HEK293 (cell line): Measurements from ENCODE around the gene IL2RG.

Source experiments
- CTCF ChIP-seq: fragments of 450-650 bp; formaldehyde crosslinking; IDR thresholded peaks from 2 replicates; pipeline ENCODE4 v1.5.1; 2016; ENCODE audit warnings: missing biosample characterization, missing genetic modification characterization
- MYNN ChIP-seq: fragments of 450-650 bp; formaldehyde crosslinking; IDR thresholded peaks from 2 replicates; pipeline ENCODE4 v1.5.1; 2016; ENCODE audit warnings: missing biosample characterization, missing genetic modification characterization, borderline replicate concordance
- PBX3 ChIP-seq: sonication (generic); formaldehyde crosslinking; IDR thresholded peaks from 2 replicates; pipeline ENCODE4 v1.8.1; 2022; ENCODE audit warnings: mild to moderate bottlenecking, moderate library complexity, missing genetic modification reagents
- PRDM2 ChIP-seq: fragments of 450-650 bp; formaldehyde crosslinking; IDR thresholded peaks from 2 replicates; pipeline ENCODE4 v1.5.1; 2016; ENCODE audit warnings: missing biosample characterization, missing genetic modification characterization, borderline replicate concordance
- PRDM4 ChIP-seq: fragments of 450-650 bp; formaldehyde crosslinking; IDR thresholded peaks from 2 replicates; pipeline ENCODE4 v1.5.1; 2017; ENCODE audit warnings: missing biosample characterization, missing genetic modification characterization
- SP3 ChIP-seq: fragments of 450-650 bp; formaldehyde crosslinking; IDR thresholded peaks from 2 replicates; pipeline ENCODE4 v1.5.1; 2016; ENCODE audit warnings: missing biosample characterization, missing genetic modification characterization
- YY1 ChIP-seq: fragments of 450-650 bp; formaldehyde crosslinking; IDR thresholded peaks from 2 replicates; pipeline ENCODE4 v1.5.1; 2018; ENCODE audit warnings: missing biosample characterization, missing genetic modification characterization
- ZBTB7A ChIP-seq: fragments of 450-650 bp; formaldehyde crosslinking; IDR thresholded peaks from 2 replicates; pipeline ENCODE4 v1.5.1; 2016; ENCODE audit warnings: low read depth, missing biosample characterization, missing genetic modification characterization
- ZBTB8A ChIP-seq: fragments of 450-650 bp; formaldehyde crosslinking; IDR thresholded peaks from 2 replicates; pipeline ENCODE4 v1.5.1; 2016; ENCODE audit warnings: missing biosample characterization, missing genetic modification characterization
- ZNF24 ChIP-seq: fragments of 450-650 bp; formaldehyde crosslinking; IDR thresholded peaks from 2 replicates; pipeline ENCODE4 v1.5.1; 2016; ENCODE audit warnings: missing biosample characterization, missing genetic modification characterization
- ZNF274 ChIP-seq, 2 experiments: fragments of 200-500 bp in 1 of 2; fragments of 450-650 bp in 1 of 2; sonication (Bioruptor generic) in 1 of 2; formaldehyde crosslinking in 1 of 2; IDR thresholded peaks; 2 replicates each; pipeline versions ENCODE4 v1.5.1 to v1.6.1; 2014 to 2016; ENCODE audit warnings: borderline replicate concordance in 1 of 2, inconsistent platforms in 1 of 2, low read length in 1 of 2, missing biosample characterization in 1 of 2, missing genetic modification characterization in 1 of 2
- ZNF354C ChIP-seq: fragments of 450-650 bp; formaldehyde crosslinking; IDR thresholded peaks from 2 replicates; pipeline ENCODE4 v1.5.1; 2016; ENCODE audit warnings: missing biosample characterization, missing genetic modification characterization, low read depth, borderline replicate concordance
- ZNF37A ChIP-seq: fragments of 450-650 bp; IDR thresholded peaks from 2 replicates; pipeline ENCODE4 v1.5.1; 2018; ENCODE audit warnings: missing biosample characterization, missing genetic modification characterization
- ZNF423 ChIP-seq: fragments of 450-650 bp; formaldehyde crosslinking; IDR thresholded peaks from 2 replicates; pipeline ENCODE4 v1.5.1; 2016; ENCODE audit warnings: missing biosample characterization, missing genetic modification characterization

- TF ChIP-seq ZNF24 (no peak), ZNF274 (IDR thresholded peaks at IDR 0.05; ENCODE audit: low read length) (no peak), ZNF274 (tag by site-specific recombination; IDR thresholded peaks at IDR 0.05; ENCODE audit: borderline replicate concordance) (no peak), PRDM4 (tag by site-specific recombination) (no peak), PRDM2 (tag by site-specific recombination) (no peak), ZNF37A (no peak), SP3 (tag by site-specific recombination) (no peak), CTCF (tag by site-specific recombination) (no peak), MYNN (tag by site-specific recombination) (no peak), PBX3 (CRISPR knock-in tag) (no peak), ZNF423 (tag by site-specific recombination) (no peak), ZBTB8A (no peak), ZNF354C (tag by site-specific recombination) (no peak), YY1 (tag by site-specific recombination) (no peak), ZBTB7A (tag by site-specific recombination) (no peak)
Measured at GRCh38 chrX:71111141-71111843, at the start of gene IL2RG.
